ENCODE measurements around the gene MYOD1.

- TF ChIP-seq CTCF (IDR thresholded peaks at IDR 0.05) = no peak
- no peak for TF ChIP-seq POLR2AphosphoS5 (IDR thresholded peaks at IDR 0.05)
Observed at GRCh38 chr11:17748761-17749721, 29.7 kb downstream of the MYOD1 start.

Data from gastroesophageal sphincter (tissue), 3 donors.